SK-N-SH (cell line): ENCODE data around the gene ACO1. TPM values are rescaled to one million over a fixed set of nuclear protein-coding genes. Genes with fewer than 3 reads are reported as not detected.

ENCODE experiments used
- CTCF ChIA-PET: fragments of 300-600, 350-600 bp; formaldehyde crosslinking; extraction: SDS; loops from one replicate; lab custom pipeline; 2021; lab: Yijun Ruan, JAX
- POLR2A ChIA-PET: fragments of 350-600 bp; sonication (Branson Sonifier 250); formaldehyde crosslinking; extraction: SDS; loops from one replicate; lab custom pipeline; 2020; ENCODE audit warnings: antibody characterized with exemption, inconsistent platforms; lab: Yijun Ruan, JAX
- DNase-seq: peaks from one replicate; pipeline ENCODE4 v3.0.0; 2012
- H2AFZ ChIP-seq: fragments of 200-600 bp; sonication (generic); 2 replicates; pipeline ENCODE4 v1.8.1; 2016; ENCODE audit warnings: antibody characterized with exemption, mild to moderate bottlenecking, low read depth
- H3F3A ChIP-seq: fragments of 200-600 bp; sonication (generic); replicated peaks from 2 replicates; pipeline ENCODE3; 2016; ENCODE audit warnings: antibody characterized with exemption, mild to moderate bottlenecking; ENCODE audit not compliant: insufficient read depth
- H3K27ac ChIP-seq, 2 experiments: fragments of 200-500 bp in 1 of 2; fragments of 200-600 bp in 1 of 2; sonication (Bioruptor generic) in 1 of 2; sonication (generic), shearing (Covaris generic) in 1 of 2; 2 replicates each; pipeline versions ENCODE4 v1.5.1 to v1.6.1; 2014 to 2016; ENCODE audit warnings: low read depth in 2 of 2, inconsistent platforms in 1 of 2, low read length in 1 of 2, mild to moderate bottlenecking in 1 of 2, mixed read lengths in 1 of 2
- H3K27me3 ChIP-seq: fragments of 200-600 bp; sonication (generic), shearing (Covaris generic); 2 replicates; pipeline ENCODE4 v1.6.1; 2016; ENCODE audit warnings: mixed run types; ENCODE audit not compliant: insufficient read depth
- H3K36me3 ChIP-seq, 2 experiments: fragments of 200-500 bp in 1 of 2; fragments of 200-600 bp in 1 of 2; sonication (Bioruptor generic) in 1 of 2; sonication (generic) in 1 of 2; replicated peaks in 1 of 2; 2 replicates each; pipeline versions ENCODE3 to v1.5.1; 2014 to 2016; ENCODE audit warnings: low read length in 1 of 2, mild to moderate bottlenecking in 1 of 2; ENCODE audit not compliant: insufficient read depth in 2 of 2, control insufficient read depth in 1 of 2
- H3K4me1 ChIP-seq, 2 experiments: fragments of 200-500 bp in 1 of 2; fragments of 200-600 bp in 1 of 2; sonication (Bioruptor generic) in 1 of 2; sonication (generic), shearing (Covaris generic) in 1 of 2; 2 replicates each; pipeline versions ENCODE4 v1.5.1 to v1.6.1; 2014 to 2016; ENCODE audit warnings: low read depth in 1 of 2, low read length in 1 of 2, mixed run types in 1 of 2; ENCODE audit not compliant: insufficient read depth in 2 of 2, control insufficient read depth in 1 of 2
- H3K4me2 ChIP-seq: fragments of 200-600 bp; sonication (generic), shearing (Covaris generic); 2 replicates; pipeline ENCODE4 v1.6.1; 2017; ENCODE audit warnings: mixed run types
- H3K4me3 ChIP-seq, 2 experiments: fragments of 200-500 bp in 1 of 2; fragments of 200-600 bp in 1 of 2; sonication (Bioruptor generic) in 1 of 2; sonication (generic), shearing (Covaris generic) in 1 of 2; 2 replicates each; pipeline versions ENCODE4 v1.5.1 to v1.8.1; 2014 to 2016; ENCODE audit warnings: low read depth in 2 of 2, inconsistent platforms in 1 of 2, low read length in 1 of 2, mild to moderate bottlenecking in 1 of 2, mixed read lengths in 1 of 2, moderate library complexity in 1 of 2
- H3K79me2 ChIP-seq: fragments of 200-600 bp; sonication (generic); 2 replicates; pipeline ENCODE4 v1.8.1; 2017; ENCODE audit warnings: mild to moderate bottlenecking; ENCODE audit not compliant: insufficient read depth
- H3K9ac ChIP-seq: fragments of 200-600 bp; sonication (generic); 2 replicates; pipeline ENCODE4 v1.6.1; 2017; ENCODE audit warnings: mixed run types
- H3K9me2 ChIP-seq: fragments of 200-600 bp; sonication (generic); 2 replicates; pipeline ENCODE4 v1.6.1; 2017; ENCODE audit warnings: mixed run types
- H3K9me3 ChIP-seq: fragments of 200-600 bp; sonication (generic); 2 replicates; pipeline ENCODE4 v1.6.1; 2017; ENCODE audit warnings: mixed run types, mild to moderate bottlenecking, moderate library complexity
- H4K20me1 ChIP-seq: fragments of 200-600 bp; sonication (generic); 2 replicates; pipeline ENCODE4 v1.6.1; 2017; ENCODE audit warnings: mild to moderate bottlenecking, mixed run types; ENCODE audit not compliant: insufficient read depth
- EP300 ChIP-seq, 2 experiments: IDR thresholded peaks; 2 replicates each; pipeline versions ENCODE4 v1.4.0 to v1.6.1; 2012; ENCODE audit warnings: borderline replicate concordance in 1 of 2, low read depth in 1 of 2, low read length in 1 of 2
- FOSL2 ChIP-seq: IDR thresholded peaks from 2 replicates; pipeline ENCODE4 v1.4.0; 2012; ENCODE audit warnings: low read depth, mild to moderate bottlenecking, moderate library complexity, borderline replicate concordance
- FOXM1 ChIP-seq: IDR thresholded peaks from 2 replicates; pipeline ENCODE4 v1.4.0; 2012; ENCODE audit warnings: low read depth, mild to moderate bottlenecking
- RAD21 ChIP-seq: IDR thresholded peaks from 2 replicates; pipeline ENCODE4 v1.6.1; 2012; ENCODE audit warnings: mild to moderate bottlenecking, low read length
- RXRA ChIP-seq: IDR thresholded peaks from 2 replicates; pipeline ENCODE4 v1.4.0; 2012; ENCODE audit warnings: low read depth, mild to moderate bottlenecking, borderline replicate concordance
- SIN3A ChIP-seq: IDR thresholded peaks from 2 replicates; pipeline ENCODE4 v1.6.1; 2012; ENCODE audit warnings: low read depth, mild to moderate bottlenecking, low read length, moderate library complexity, borderline replicate concordance
- TCF12 ChIP-seq: IDR thresholded peaks from 2 replicates; pipeline ENCODE4 v1.4.0; 2012
- USF2 ChIP-seq: fragments of 150-350 bp; IDR thresholded peaks from 2 replicates; pipeline ENCODE4 v1.6.1; 2017; ENCODE audit warnings: antibody characterized with exemption, low read length, low read depth, borderline replicate concordance
- YY1 ChIP-seq: IDR thresholded peaks from 2 replicates; pipeline ENCODE4 v1.4.0; 2012; ENCODE audit warnings: low read depth, mild to moderate bottlenecking
- WGBS: methylation state at CpG from one replicate; pipeline ENCODE4 v1.1.6; 2017; ENCODE audit warnings: low lambda C conversion rate; 5-methylcytosine and 5-hydroxymethylcytosine counted together
- polyA plus RNA-seq, 3 experiments: library from polyadenylated mRNA; depleted of rRNA; stranded (reverse); fragments of >200 nt; gene quantifications; 2 replicates each; pipeline ENCODE4 v1.2.3, GENCODE V29; 2012
- TF ChIP-seq, protein P1 (sequence below): fragments of 200-600 bp; sonication (generic); IDR thresholded peaks from 2 replicates; pipeline ENCODE4 v1.6.1; 2017; ENCODE audit warnings: antibody characterized with exemption, mild to moderate bottlenecking, moderate library complexity

ACO1 gene
- polyA plus RNA-seq, 1 of the 3 experiments (the other 2 are of a cell fraction) = 25.4 TPM

GRCh38 chr9:32500768-32501167 is 116.3 kb downstream of the ACO1 start:
- no peak overlapping the region for H3K27ac ChIP-seq
- H3K9me2 ChIP-seq = no peaks in the 10 kb centered on the region
- 0 out of 4 replicates have a peak, but pooled peaks cover 0 to 3% of the 10 kb centered on the region in 2 experiments for H3K4me1 ChIP-seq
- 75% methylated on average over 2 of the region's 2 CpGs for WGBS
- DNase-seq = no peak
- no peak overlapping the region for H3K4me2 ChIP-seq
- H3K9me3 ChIP-seq = no peaks in the 10 kb centered on the region
- H3K36me3 ChIP-seq = peaks cover 0 to 19% of the 10 kb centered on the region in 2 experiments
- no peaks in the 10 kb centered on the region for H3K27me3 ChIP-seq
- ChIA-PET CTCF (interaction anchor here (0.5 kb wide), 1 partner anchor 56 kb away, joined by 3 read pairs; no protein-coding TSS in a partner anchor), POLR2A (no interaction called here)
- no peaks in the 10 kb centered on the region for H3K79me2 ChIP-seq
- no peak overlapping the region for H2AFZ ChIP-seq
- H4K20me1 ChIP-seq = no peaks in the 10 kb centered on the region
- H3K9ac ChIP-seq = no peak overlapping the region
- H3K4me3 ChIP-seq = no peak overlapping the region
- H3F3A ChIP-seq = peaks cover 7% of the 10 kb centered on the region
- TF ChIP-seq RAD21 (no peak), EP300 (IDR thresholded peaks at IDR 0.05; ENCODE audit: borderline replicate concordance in 1 of 2, low read depth in 1 of 2, low read length in 1 of 2) (no peak), RXRA (no peak), FOXM1 (no peak), FOSL2 (0 out of 2 replicates have a peak, but pooled peaks have one; percentile 30), USF2 (no peak)
- TF ChIP-seq, protein P1, sequence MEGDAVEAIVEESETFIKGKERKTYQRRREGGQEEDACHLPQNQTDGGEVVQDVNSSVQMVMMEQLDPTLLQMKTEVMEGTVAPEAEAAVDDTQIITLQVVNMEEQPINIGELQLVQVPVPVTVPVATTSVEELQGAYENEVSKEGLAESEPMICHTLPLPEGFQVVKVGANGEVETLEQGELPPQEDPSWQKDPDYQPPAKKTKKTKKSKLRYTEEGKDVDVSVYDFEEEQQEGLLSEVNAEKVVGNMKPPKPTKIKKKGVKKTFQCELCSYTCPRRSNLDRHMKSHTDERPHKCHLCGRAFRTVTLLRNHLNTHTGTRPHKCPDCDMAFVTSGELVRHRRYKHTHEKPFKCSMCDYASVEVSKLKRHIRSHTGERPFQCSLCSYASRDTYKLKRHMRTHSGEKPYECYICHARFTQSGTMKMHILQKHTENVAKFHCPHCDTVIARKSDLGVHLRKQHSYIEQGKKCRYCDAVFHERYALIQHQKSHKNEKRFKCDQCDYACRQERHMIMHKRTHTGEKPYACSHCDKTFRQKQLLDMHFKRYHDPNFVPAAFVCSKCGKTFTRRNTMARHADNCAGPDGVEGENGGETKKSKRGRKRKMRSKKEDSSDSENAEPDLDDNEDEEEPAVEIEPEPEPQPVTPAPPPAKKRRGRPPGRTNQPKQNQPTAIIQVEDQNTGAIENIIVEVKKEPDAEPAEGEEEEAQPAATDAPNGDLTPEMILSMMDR = no peak

- 59% methylated on average over 1 of the region's 1 CpG for WGBS
Measured at GRCh38 chr9:32501868-32502267, 117.4 kb downstream of the ACO1 start.

GRCh38 chr9:32502464-32502863 is 118.0 kb downstream of the ACO1 start:
- Histone ChIP-seq H4K20me1 (no peaks in the 10 kb centered on the region), H3K4me3 (no peak overlapping the region), H2AFZ (no peak overlapping the region), H3K4me1 (0 out of 4 replicates have a peak, but pooled peaks cover 0 to 3% of the 10 kb centered on the region in 2 experiments), H3K79me2 (no peaks in the 10 kb centered on the region), H3K27me3 (no peaks in the 10 kb centered on the region), H3K9ac (no peak overlapping the region), H3F3A (peaks cover 13% of the 10 kb centered on the region), H3K9me3 (no peaks in the 10 kb centered on the region), H3K27ac (no peak overlapping the region), H3K4me2 (no peak overlapping the region), H3K36me3 (peaks cover 0 to 12% of the 10 kb centered on the region in 2 experiments), H3K9me2 (0 out of 2 replicates have a peak, but pooled peaks cover 4% of the 10 kb centered on the region)
- DNase-seq = no peak
- WGBS = 38% methylated on average over 4 of the region's 4 CpGs
- POLR2A ChIA-PET = no interaction called here
- TF ChIP-seq TCF12 (0 out of 2 replicates have a peak, but pooled peaks have one; percentile 8), SIN3A (no peak)
- CTCF ChIA-PET = no interaction called here

More at GRCh38 chr9:32501868-32502267, 117.4 kb downstream of the ACO1 start:
- H3K9ac ChIP-seq = no peak overlapping the region
- TF ChIP-seq YY1 = no peak
- no peak for TF ChIP-seq EP300 (IDR thresholded peaks at IDR 0.05; ENCODE audit: borderline replicate concordance in 1 of 2, low read depth in 1 of 2, low read length in 1 of 2)
- 0 out of 4 replicates have a peak, but pooled peaks cover 0 to 3% of the 10 kb centered on the region in 2 experiments for H3K4me1 ChIP-seq
- peaks cover 0 to 16% of the 10 kb centered on the region in 2 experiments for H3K36me3 ChIP-seq
- no peak overlapping the region for H3K4me2 ChIP-seq
- no peak overlapping the region for H3K4me3 ChIP-seq
- no peak overlapping the region for H3K27ac ChIP-seq
- 0 out of 2 replicates have a peak, but pooled peaks cover under 1% of the 10 kb centered on the region for H3K9me2 ChIP-seq
- CTCF ChIA-PET = no interaction called here
- H3K27me3 ChIP-seq = no peaks in the 10 kb centered on the region
- peaks cover 9% of the 10 kb centered on the region for H3F3A ChIP-seq
- no peaks in the 10 kb centered on the region for H3K9me3 ChIP-seq
- H3K79me2 ChIP-seq = no peaks in the 10 kb centered on the region
- H4K20me1 ChIP-seq = no peaks in the 10 kb centered on the region
- DNase-seq = no peak
- POLR2A ChIA-PET = no interaction called here
- no peak overlapping the region for H2AFZ ChIP-seq
